ENCODE measurements around the gene MRPL14. TPM values are rescaled to one million over a fixed set of nuclear protein-coding genes. Genes with fewer than 3 reads are reported as not detected.

Gene MRPL14
- total RNA-seq, 4 donors from 2014 or later: 100 to 180 (median 152) TPM

GRCh38 chr6:44104481-44105021 is 22.7 kb downstream of the MRPL14 start:
- Histone ChIP-seq H3K27me3 (no peaks in the 10 kb centered on the region), H3K36me3 (peaks cover 0 to 2% of the 10 kb centered on the region in 2 donors), H3K4me3 (no peak overlapping the region), H3K27ac (peak overlapping the region; percentile 88 to 100 (median 95)), H3K4me1 (peaks cover 55 to 67% of the 10 kb centered on the region in 2 donors), H3K9me3 (no peaks in the 10 kb centered on the region)
- intact Hi-C loops (cut with DNase I; ENCODE audit: low total_unique reads) (loop anchor here (5.0 kb wide), 1 partner anchor 133 kb away; no protein-coding TSS in a partner anchor), in situ Hi-C loops (cut with MboI; ENCODE audit: low sequenced_read_pairs in 4 of 4) (loop anchor here (5.0 to 25.0 kb wide), 4 partner anchors 38 to 133 kb away; partner anchors contain the start of gene HSP90AB1 (in 1 of the 4))
- DNase-seq (no peak), ATAC-seq (peak; percentile 27 to 43)
- TF ChIP-seq CTCF (IDR thresholded peaks at IDR 0.05 in 4 of 5, conservative IDR thresholded peaks at IDR 0.05 in 1 of 5) (no peak), POLR2A (IDR thresholded peaks at IDR 0.05) (no peak)

DNA sequence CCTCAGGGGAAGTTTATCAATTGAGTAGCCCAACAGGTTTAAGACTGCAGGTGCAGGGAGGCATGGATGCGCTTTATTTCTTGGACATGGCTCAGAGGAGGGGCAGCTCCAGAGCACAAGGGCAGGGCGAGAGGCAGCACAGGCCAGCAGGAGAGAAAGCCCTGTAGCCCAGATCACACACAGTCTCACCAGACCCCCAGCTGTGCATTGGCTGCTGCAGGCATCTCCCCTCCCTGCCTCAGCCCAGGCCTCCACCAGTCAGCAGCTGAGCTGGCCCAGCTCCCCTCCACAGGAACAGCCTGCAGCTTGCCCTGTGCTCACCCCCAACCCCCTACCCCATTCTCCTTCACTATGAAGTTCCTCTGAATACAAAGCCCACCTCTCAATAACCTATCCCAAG is 24.7 kb downstream of the MRPL14 start:
- in situ Hi-C loops (cut with MboI; ENCODE audit: low sequenced_read_pairs in 4 of 4): loop anchor here (5.0 to 25.0 kb wide), 4 partner anchors 40 to 135 kb away; partner anchors contain the start of gene HSP90AB1 (in 1 of the 4)
- H3K9me3 ChIP-seq: no peaks in the 10 kb centered on the region
- intact Hi-C loops (cut with DNase I; ENCODE audit: low total_unique reads): no loop called here
- H3K4me1 ChIP-seq: peaks cover 39 to 49% of the 10 kb centered on the region in 2 donors
- no peak for ATAC-seq
- H3K27ac ChIP-seq: peak overlapping the region in 3 of 4 donors; percentile 31 to 52 (median 37)
- DNase-seq: no peak
- H3K4me3 ChIP-seq: no peak overlapping the region
- peaks cover 0 to 7% of the 10 kb centered on the region in 2 donors for H3K36me3 ChIP-seq
- no peak for TF ChIP-seq CTCF (IDR thresholded peaks at IDR 0.05 in 4 of 5, conservative IDR thresholded peaks at IDR 0.05 in 1 of 5)
- TF ChIP-seq POLR2A (IDR thresholded peaks at IDR 0.05): no peak
- H3K27me3 ChIP-seq: no peaks in the 10 kb centered on the region

GRCh38 chr6:44101832-44102231 is 25.4 kb downstream of the MRPL14 start:
- no peaks in the 10 kb centered on the region for H3K27me3 ChIP-seq
- TF ChIP-seq POLR2A (IDR thresholded peaks at IDR 0.05) (no peak), CTCF (IDR thresholded peaks at IDR 0.05 in 4 of 5, conservative IDR thresholded peaks at IDR 0.05 in 1 of 5) (no peak)
- intact Hi-C loops (cut with DNase I; ENCODE audit: low total_unique reads) (no loop called here), in situ Hi-C loops (cut with MboI; ENCODE audit: low sequenced_read_pairs in 4 of 4) (loop anchor here (5.0 to 25.0 kb wide), 4 partner anchors 40 to 135 kb away; partner anchors contain the start of gene HSP90AB1 (in 1 of the 4))
- peak overlapping the region in 3 of 4 donors; percentile 31 to 55 (median 52) for H3K27ac ChIP-seq
- H3K4me3 ChIP-seq: no peak overlapping the region
- H3K9me3 ChIP-seq: no peaks in the 10 kb centered on the region
- no peak for DNase-seq
- H3K4me1 ChIP-seq: peaks cover 39 to 44% of the 10 kb centered on the region in 2 donors
- no peak for ATAC-seq
- peaks cover 0 to 7% of the 10 kb centered on the region in 2 donors for H3K36me3 ChIP-seq

- TF ChIP-seq POLR2A (IDR thresholded peaks at IDR 0.05) (no peak), CTCF (IDR thresholded peaks at IDR 0.05 in 4 of 5, conservative IDR thresholded peaks at IDR 0.05 in 1 of 5) (peak; percentile 43 to 57 (median 50))
- intact Hi-C loops (cut with DNase I; ENCODE audit: low total_unique reads): no loop called here
- Histone ChIP-seq H3K4me3 (no peak overlapping the region), H3K9me3 (no peaks in the 10 kb centered on the region), H3K4me1 (peaks cover 22 to 27% of the 10 kb centered on the region in 2 donors), H3K27ac (peak overlapping the region in 3 of 4 donors; percentile 3 to 52 (median 31)), H3K36me3 (peaks cover 0 to 7% of the 10 kb centered on the region in 2 donors), H3K27me3 (no peaks in the 10 kb centered on the region)
- DNase-seq (no peak), ATAC-seq (peak; percentile 26 to 50)
- in situ Hi-C loops (cut with MboI; ENCODE audit: low sequenced_read_pairs in 4 of 4): loop anchor here (5.0 to 25.0 kb wide), 4 partner anchors 42 to 137 kb away; partner anchors contain the start of gene HSP90AB1 (in 1 of the 4)
Observed at GRCh38 chr6:44100088-44100550, 27.1 kb downstream of the MRPL14 start.

Measured in gastrocnemius medialis (tissue), 4 donors.